Dedifferentiated amniotic fluid mesenchymal stem cell (primary cell): ENCODE results near the gene DBH.
"Not testable (repeated sequence)": the region's sequence is repeated elsewhere in the genome, so short reads cannot be mapped to it uniquely, and the experiment has no call there.

ENCODE experiments used
- DNase-seq: peaks from one replicate; pipeline ENCODE4 v3.0.0-alpha.2; 2016; ENCODE audit errors: extremely low spot score

Gene DBH

GRCh38 chr9:133666387-133666786 lies 30.2 kb downstream of the DBH start:
- DNase-seq = no peak

GRCh38 chr9:133666845-133667244 lies 30.7 kb downstream of the DBH start:
- no peak for DNase-seq

DNA sequence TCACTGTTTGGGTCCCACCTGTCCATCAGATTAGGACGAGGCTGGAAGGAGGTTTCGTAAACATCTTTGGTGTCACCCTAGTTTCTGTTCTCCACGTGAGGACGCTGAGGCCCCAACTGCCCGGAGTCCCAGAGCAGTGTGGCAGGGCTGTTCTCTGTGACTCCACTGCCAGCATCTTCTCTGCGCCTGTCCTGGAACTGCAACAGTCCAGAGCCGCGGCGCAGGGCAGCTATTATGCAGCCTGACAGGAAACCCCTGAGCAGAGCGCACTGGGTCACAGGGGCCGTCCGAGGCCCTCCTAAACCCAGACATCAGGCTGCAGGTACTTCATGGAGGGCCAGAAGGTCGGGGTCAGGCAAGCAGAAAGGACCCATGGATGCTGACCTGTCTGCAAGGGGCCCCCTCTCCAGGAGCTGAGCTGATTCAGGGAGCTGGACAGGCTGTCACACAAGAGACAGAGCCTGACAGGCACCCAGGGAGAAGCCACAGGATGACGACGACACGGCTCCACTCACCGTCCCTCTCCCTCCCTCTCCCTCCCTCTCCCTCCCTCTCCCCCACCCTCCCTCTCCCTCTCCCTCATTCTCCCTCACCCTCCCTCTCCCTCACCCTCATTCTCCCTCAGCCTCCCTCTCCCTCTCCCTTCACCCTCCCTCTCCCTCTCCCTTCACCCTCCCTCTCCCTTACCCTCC lies 31.7 kb downstream of the DBH start:
- DNase-seq = no peak

DNA sequence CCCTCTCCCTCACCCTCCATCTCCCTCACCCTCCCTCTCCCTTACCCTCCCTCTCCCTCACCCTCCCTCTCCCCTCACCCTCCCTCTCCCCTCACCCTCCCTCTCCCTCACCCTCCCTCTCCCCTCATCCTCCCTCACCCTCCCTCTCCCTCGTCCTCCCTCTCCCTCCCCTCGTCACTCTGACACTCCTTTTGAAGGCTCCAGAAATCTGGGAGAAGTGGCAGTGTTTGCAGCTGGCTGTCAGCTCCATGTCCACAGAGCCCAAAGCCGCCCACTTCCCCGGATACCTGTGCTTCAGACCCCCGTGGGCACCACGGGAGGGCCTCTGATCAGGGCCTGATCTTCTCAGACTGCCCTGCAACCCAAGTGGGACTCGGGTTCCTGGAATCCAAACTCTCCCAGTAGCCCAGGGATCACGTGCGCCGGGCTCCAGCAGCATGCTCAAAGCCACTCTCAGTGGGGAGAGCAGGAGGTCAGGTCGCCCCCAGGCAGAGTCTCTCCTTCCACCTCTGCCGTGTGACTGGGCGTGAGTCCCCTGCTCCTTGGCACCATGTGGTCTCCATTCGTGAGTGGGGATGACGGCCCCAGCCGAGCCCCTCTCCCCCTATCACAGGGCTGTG lies 33.1 kb downstream of the DBH start:
- no peak for DNase-seq

DNA sequence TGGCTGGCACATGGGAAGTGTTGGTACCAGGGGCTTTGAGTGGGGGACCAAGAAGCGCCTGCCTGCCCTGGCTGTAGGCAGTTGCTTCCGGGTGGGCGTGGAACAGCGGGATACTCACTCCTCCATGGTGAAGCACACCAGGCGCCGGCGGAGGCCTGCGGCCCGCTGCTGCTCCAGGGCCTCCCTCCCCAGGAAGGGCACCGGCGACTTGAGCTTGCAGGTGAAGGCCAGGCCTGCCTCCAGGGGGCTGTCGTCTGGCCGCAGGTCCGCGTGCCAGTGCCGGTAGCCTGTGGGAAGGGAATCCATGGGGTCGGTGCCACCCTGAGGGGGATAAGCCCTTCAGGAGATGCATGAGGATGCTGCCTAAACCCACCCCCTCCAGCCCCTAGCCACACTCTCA lies 34.3 kb downstream of the DBH start:
- DNase-seq = no peak

GRCh38 chr9:133671371-133671770 lies 35.2 kb downstream of the DBH start:
- DNase-seq = no peak

GRCh38 chr9:133672503-133673257 lies 36.5 kb downstream of the DBH start:
- DNase-seq = no peak

- DNase-seq = no peak
These were observed 37.1 kb downstream of the DBH start for GRCh38 chr9:133673258-133673655.

DNA sequence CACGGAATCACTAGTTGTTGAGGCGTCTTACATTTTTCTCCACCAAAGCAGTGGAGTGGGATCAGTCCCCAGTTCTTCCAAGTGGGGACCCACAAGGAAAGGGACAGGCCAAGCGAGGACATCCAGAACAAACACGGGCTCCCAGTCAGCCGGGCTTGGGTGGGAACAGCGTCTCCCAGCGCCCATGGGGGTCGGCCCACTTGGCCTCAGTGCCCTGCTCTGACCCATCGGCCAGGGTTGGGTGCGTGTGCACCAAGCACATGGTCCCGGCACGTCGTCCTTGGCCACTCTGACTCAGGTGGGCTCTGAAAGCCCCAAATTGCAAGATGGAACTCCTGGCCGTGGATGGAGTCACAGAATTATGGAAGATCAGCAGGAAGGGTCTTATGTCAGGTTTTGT lies 37.9 kb downstream of the DBH start:
- no peak for DNase-seq

- DNase-seq = not testable (repeated sequence)
These were observed 39.6 kb downstream of the DBH start for GRCh38 chr9:133675796-133676195.

DNA sequence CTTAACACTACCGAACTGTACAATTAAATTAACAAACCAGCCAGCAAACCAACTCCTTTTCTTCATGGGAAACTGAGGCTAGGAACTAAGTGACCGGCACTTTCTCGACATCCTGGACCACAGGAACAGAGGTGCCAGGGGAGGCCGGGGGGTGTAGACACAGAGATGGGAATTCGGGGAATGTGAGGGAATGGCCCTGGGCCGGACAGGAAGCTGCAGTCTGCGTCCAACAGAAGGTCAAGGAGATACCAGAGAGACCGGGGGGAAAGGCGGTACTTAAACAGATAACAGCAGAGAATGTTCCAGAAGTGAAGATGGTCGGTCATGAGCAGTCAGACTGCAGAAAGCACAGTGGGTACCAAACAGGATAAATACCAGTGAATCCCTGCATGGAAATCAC lies 40.3 kb downstream of the DBH start:
- no peak for DNase-seq

- no peak for DNase-seq
These were observed 41.2 kb downstream of the DBH start for GRCh38 chr9:133677126-133678010.

- DNase-seq = no peak
These were observed 42.9 kb downstream of the DBH start for GRCh38 chr9:133679056-133679455.

- no peak for DNase-seq
These were observed 43.4 kb downstream of the DBH start for GRCh38 chr9:133679466-133680061.

GRCh38 chr9:133680250-133680975 lies 44.2 kb downstream of the DBH start:
- DNase-seq = no peak

DNA sequence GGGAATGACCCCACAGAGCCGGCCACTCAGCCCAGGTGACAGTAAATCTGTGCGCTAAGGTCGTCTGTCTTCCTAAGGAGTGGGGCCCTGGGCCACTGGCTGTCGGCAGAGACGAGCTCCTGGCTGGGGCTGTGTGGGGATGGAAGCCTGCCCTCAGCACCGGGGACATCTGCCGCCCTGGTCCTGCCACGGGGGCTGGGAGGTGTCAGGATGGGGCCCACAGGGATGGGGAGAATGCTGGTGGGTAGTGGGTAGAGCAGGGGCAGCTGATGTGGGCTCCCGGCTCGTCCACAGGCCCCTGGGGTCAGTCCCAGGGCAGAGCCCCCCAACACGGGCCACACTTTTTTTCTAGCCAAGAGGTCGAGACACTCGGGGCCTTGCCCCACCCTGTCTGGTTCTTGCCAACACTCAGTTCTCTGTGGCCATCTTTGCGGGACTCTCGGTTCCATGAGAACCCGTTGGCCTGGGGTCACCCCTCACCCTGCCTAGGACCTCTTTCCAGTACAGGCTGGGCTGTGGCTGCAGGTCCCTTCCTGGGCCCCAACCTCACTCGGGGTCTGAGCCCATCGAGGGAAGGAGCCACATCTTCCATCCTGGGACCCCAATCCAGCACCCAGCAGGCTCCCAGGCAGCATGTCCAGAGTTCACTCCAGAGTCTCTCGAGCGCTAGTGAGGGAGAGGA lies 45.0 kb downstream of the DBH start:
- no peak for DNase-seq

DNA sequence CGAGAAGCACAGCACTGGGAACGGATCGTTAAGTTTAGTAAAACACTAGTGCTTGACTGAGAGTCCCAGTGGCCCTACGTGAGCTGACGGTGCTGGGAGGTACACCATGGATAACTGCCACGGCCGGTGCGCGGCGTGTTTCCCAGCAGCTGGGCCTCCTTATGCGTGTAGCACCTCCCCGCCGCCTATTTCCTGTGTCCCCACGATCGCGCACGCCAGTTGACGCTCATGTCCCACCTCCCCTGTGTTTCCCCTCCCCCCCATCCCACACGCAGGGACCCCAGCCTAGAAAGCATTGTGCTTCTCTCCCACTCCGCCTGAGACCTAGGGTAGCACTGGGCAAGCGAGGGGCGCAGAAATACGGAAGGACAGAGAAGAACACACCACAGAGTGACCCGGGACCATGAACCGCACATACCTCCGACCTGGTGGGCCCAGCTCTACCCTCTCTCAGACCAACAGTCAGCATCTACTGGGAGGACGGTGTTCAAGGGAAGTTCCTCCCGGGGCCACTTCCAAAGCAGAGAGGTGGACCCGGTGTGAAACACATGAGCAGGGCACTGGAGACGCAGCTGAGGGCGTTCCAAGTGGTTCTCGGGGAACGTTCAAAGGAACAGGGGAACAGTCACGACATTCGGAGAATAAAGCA lies 45.6 kb downstream of the DBH start:
- DNase-seq = no peak

DNA sequence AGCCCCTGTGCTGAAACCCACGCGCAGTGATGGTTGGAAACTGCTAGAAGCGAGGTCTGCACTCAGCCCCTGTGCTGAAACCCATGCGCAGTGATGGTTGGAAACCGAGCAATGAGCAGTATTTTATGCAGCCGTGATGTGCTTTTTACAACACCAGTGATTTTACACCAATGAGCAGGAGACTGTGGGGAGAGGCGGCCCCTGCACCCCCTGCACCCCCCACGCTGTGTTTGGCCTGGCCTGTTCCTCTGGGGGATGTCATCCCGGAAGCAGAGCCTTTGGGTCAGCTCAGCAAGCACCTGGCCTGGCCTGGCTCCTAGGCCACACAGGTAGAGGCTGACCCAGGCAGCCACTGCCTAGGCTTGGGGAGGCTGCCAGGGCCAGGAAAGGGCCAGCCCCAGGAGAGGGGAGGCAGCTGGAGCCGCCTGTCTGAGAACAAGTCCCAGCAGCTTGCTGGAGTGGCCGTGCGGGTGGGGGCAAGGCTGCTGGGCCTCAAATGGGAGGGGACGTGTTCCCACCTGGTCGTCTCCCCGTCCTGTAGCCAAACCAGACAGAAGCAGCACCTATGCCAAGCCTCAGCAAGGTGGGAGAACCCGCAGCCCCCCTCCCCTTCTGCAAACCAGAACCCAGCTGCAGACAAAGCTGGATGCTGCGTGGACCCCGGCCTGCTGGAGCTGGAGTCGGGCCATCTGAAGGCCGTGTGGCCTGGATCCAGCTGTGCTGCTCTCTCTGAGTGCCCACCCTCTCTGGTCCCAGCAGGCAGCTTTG lies 46.8 kb downstream of the DBH start:
- no peak for DNase-seq

GRCh38 chr9:133683586-133684120 lies 47.5 kb downstream of the DBH start:
- DNase-seq = no peak
